Caco-2 (cell line): Measurements from ENCODE around the gene PAFAH2. TPM values are rescaled to one million over a fixed set of nuclear protein-coding genes. Genes with fewer than 3 reads are reported as not detected.

Experiments used
- BruUV-seq: library from RNA; stranded (reverse); fragments of 400-500 nt; replicated peaks from 2 replicates; lab custom pipeline; 2021; lab: Mats Ljungman, UMichigan
- CTCF ChIA-PET: fragments of 300-600 bp; sonication (Branson Sonifier 250); formaldehyde crosslinking; loops from one replicate; lab custom pipeline; 2022; ENCODE audit warnings: antibody characterized with exemption; lab: Charles Lee
- POLR2A ChIA-PET: fragments of 300-600 bp; sonication (Branson Sonifier 250); formaldehyde crosslinking; loops from one replicate; lab custom pipeline; 2022; ENCODE audit warnings: antibody characterized with exemption; lab: Charles Lee
- DNase-seq, 2 experiments: peaks; one replicate each; pipeline versions ENCODE4 v3.0.0 to v3.0.0-alpha.2; 2020 to 2022
- H3K27me3 ChIP-seq: replicated peaks from 2 replicates; pipeline ENCODE4 v1.6.0; 2011; ENCODE audit warnings: low read length; ENCODE audit not compliant: control insufficient read depth, insufficient read depth
- H3K36me3 ChIP-seq: 2 replicates; pipeline ENCODE4 v1.5.1; 2011; ENCODE audit warnings: low read length; ENCODE audit not compliant: control insufficient read depth, insufficient read depth
- H3K4me1 ChIP-seq: fragments of 250-450 bp; sonication (Bioruptor Pico); 2 replicates; pipeline ENCODE4 v1.5.1; 2020; ENCODE audit warnings: mild to moderate bottlenecking
- H3K4me3 ChIP-seq: 2 replicates; pipeline ENCODE4 v1.5.1; 2011; ENCODE audit warnings: low read depth, mild to moderate bottlenecking, control low read depth, low read length
- H3K9me3 ChIP-seq: fragments of 250-450 bp; sonication (Bioruptor Pico); 2 replicates; pipeline ENCODE4 v1.5.1; 2020; ENCODE audit warnings: mild to moderate bottlenecking, moderate library complexity
- H3K27ac Mint-ChIP-seq: one replicate; pipeline ENCODE4 v1.8.0; 2022; ENCODE audit warnings: mixed read lengths; ENCODE audit not compliant: unreplicated experiment
- H3K27me3 Mint-ChIP-seq: one replicate; pipeline ENCODE4 v1.8.0; 2022; ENCODE audit warnings: mixed read lengths; ENCODE audit not compliant: insufficient read depth, unreplicated experiment
- H3K36me3 Mint-ChIP-seq: one replicate; pipeline ENCODE4 v1.8.0; 2022; ENCODE audit warnings: mild to moderate bottlenecking, mixed read lengths; ENCODE audit not compliant: insufficient read depth, unreplicated experiment
- H3K4me1 Mint-ChIP-seq: one replicate; pipeline ENCODE4 v1.8.0; 2022; ENCODE audit warnings: low read depth, mixed read lengths; ENCODE audit not compliant: unreplicated experiment
- H3K4me3 Mint-ChIP-seq: one replicate; pipeline ENCODE4 v1.8.0; 2022; ENCODE audit warnings: mild to moderate bottlenecking, moderate library complexity, mixed read lengths; ENCODE audit not compliant: unreplicated experiment
- H3K9me3 Mint-ChIP-seq: one replicate; pipeline ENCODE4 v1.8.0; 2022; ENCODE audit warnings: mixed read lengths; ENCODE audit not compliant: unreplicated experiment
- CTCF ChIP-seq, 2 experiments: fragments of 200-600 bp in 1 of 2; IDR thresholded peaks; 1 replicate in 1 of 2; 2 replicates in 1 of 2; pipeline versions ENCODE4 v1.5.1 to v1.8.0; 2011 to 2022; ENCODE audit warnings: antibody characterized with exemption in 1 of 2, control low read depth in 1 of 2, inconsistent platforms in 1 of 2, low read depth in 1 of 2, low read length in 1 of 2, mild to moderate bottlenecking in 1 of 2, moderate library complexity in 1 of 2; ENCODE audit not compliant: insufficient read depth in 1 of 2, severe bottlenecking in 1 of 2, unreplicated experiment in 1 of 2
- intact Hi-C: fragments of 100-400 bp; cut with micrococcal nuclease; formaldehyde crosslinking; loops from one replicate; pipeline ENCODE4 v1.10.0; 2022; ENCODE audit not compliant: unreplicated experiment
- total RNA-seq: library from RNA; stranded (reverse); gene quantifications from 2 replicates; pipeline ENCODE4 v1.2.3, GENCODE V29; 2022

PAFAH2 gene
- total RNA-seq, 1 experiment from 2014 or later = 8.0 TPM

- no peak for DNase-seq
- BruUV-seq = no TSS peak
- ChIA-PET CTCF (no interaction called here), POLR2A (no interaction called here)
- Histone ChIP-seq H3K4me1 (no peaks in the 10 kb centered on the region), H3K9me3 (no peaks in the 10 kb centered on the region), H3K27me3 (no peaks in the 10 kb centered on the region), H3K4me3 (no peak overlapping the region), H3K36me3 (no peaks in the 10 kb centered on the region)
- Mint-ChIP-seq H3K4me3 (no peak overlapping the region), H3K27me3 (no peaks in the 10 kb centered on the region), H3K27ac (no peak overlapping the region), H3K4me1 (no peaks in the 10 kb centered on the region), H3K9me3 (no peaks in the 10 kb centered on the region), H3K36me3 (peaks cover 12% of the 10 kb centered on the region)
- TF ChIP-seq CTCF (IDR thresholded peaks at IDR 0.05; ENCODE audit: insufficient read depth in 1 of 2, low read depth in 1 of 2, low read length in 1 of 2, severe bottlenecking in 1 of 2, unreplicated experiment in 1 of 2) = no peak
- intact Hi-C loops = no loop called here
Observed at GRCh38 chr1:25954282-25954938, 43.5 kb downstream of the PAFAH2 start.

GRCh38 chr1:25952841-25953401 is 44.9 kb downstream of the PAFAH2 start:
- Mint-ChIP-seq H3K4me1 (no peaks in the 10 kb centered on the region), H3K36me3 (peaks cover 5% of the 10 kb centered on the region), H3K27ac (no peak overlapping the region), H3K27me3 (no peaks in the 10 kb centered on the region), H3K9me3 (no peaks in the 10 kb centered on the region), H3K4me3 (no peak overlapping the region)
- POLR2A ChIA-PET = no interaction called here
- Histone ChIP-seq H3K4me1 (no peaks in the 10 kb centered on the region), H3K4me3 (no peak overlapping the region), H3K9me3 (no peaks in the 10 kb centered on the region), H3K27me3 (no peaks in the 10 kb centered on the region), H3K36me3 (no peaks in the 10 kb centered on the region)
- CTCF ChIA-PET = no interaction called here
- no TSS peak for BruUV-seq
- no peak for TF ChIP-seq CTCF (IDR thresholded peaks at IDR 0.05; ENCODE audit: insufficient read depth in 1 of 2, low read depth in 1 of 2, low read length in 1 of 2, severe bottlenecking in 1 of 2, unreplicated experiment in 1 of 2)
- intact Hi-C loops = no loop called here
- DNase-seq = no peak

- ChIA-PET CTCF (interaction anchor here (0.6 kb wide), 1 partner anchor 1260 kb away, joined by 3 read pairs; no protein-coding TSS in a partner anchor), POLR2A (no interaction called here)
- intact Hi-C loops = loop anchor here (10.0 kb wide), 2 partner anchors 46 to 734 kb away; partner anchors contain the start of gene PAFAH2
- H3K9me3 Mint-ChIP-seq = peaks cover 7% of the 10 kb centered on the region
- H3K4me1 Mint-ChIP-seq = no peaks in the 10 kb centered on the region
- BruUV-seq = no TSS peak
- H3K9me3 ChIP-seq = 0 out of 2 replicates have a peak, but pooled peaks cover 4% of the 10 kb centered on the region
- no peaks in the 10 kb centered on the region for H3K36me3 Mint-ChIP-seq
- H3K4me3 Mint-ChIP-seq = no peak overlapping the region
- no peaks in the 10 kb centered on the region for H3K27me3 ChIP-seq
- no peak overlapping the region for H3K27ac Mint-ChIP-seq
- H3K4me3 ChIP-seq = no peak overlapping the region
- TF ChIP-seq CTCF (IDR thresholded peaks at IDR 0.05; ENCODE audit: insufficient read depth in 1 of 2, low read depth in 1 of 2, low read length in 1 of 2, severe bottlenecking in 1 of 2, unreplicated experiment in 1 of 2) = no peak
- no peak for DNase-seq
- no peaks in the 10 kb centered on the region for H3K36me3 ChIP-seq
- no peaks in the 10 kb centered on the region for H3K27me3 Mint-ChIP-seq
- peaks cover 4% of the 10 kb centered on the region; the same call in 1 of the 2 replicates for H3K4me1 ChIP-seq
Observed at GRCh38 chr1:25948641-25949040, 49.2 kb downstream of the PAFAH2 start.
